ENCODE data around the gene LIN7B. TPM values are rescaled to one million over a fixed set of nuclear protein-coding genes. Genes with fewer than 3 reads are reported as not detected.

LIN7B gene
- total RNA-seq, 2 donors from 2014 or later: 5.1 to 7.7 TPM

GRCh38 chr19:49084206-49085019 is 29.8 kb upstream of the LIN7B start:
- peaks cover 38% of the 10 kb centered on the region for H3K4me1 Mint-ChIP-seq (ENCODE audit: low read depth)
- H3K27me3 Mint-ChIP-seq (ENCODE audit: low read depth): peaks cover 7% of the 10 kb centered on the region

GRCh38 chr19:49085020-49085867 is 28.9 kb upstream of the LIN7B start, which contains the start of gene SNRNP70:
Gene SNRNP70 (plus strand): TSS chr19:49085451. CDS start chr19:49086415, 964 bp downstream.
- DNase-seq (peak; percentile 100), ATAC-seq (replicated peaks in 1 of 2) (peak; percentile 97 to 98)
- Mint-ChIP-seq H3K27ac (peak within 1 kb of the TSS; percentile 83), H3K36me3 (ENCODE audit: insufficient read depth in 2 of 2) (peaks cover 10 to 20% of the 10 kb centered on the region in 2 donors), H3K4me1 (ENCODE audit: low read depth) (peaks cover 41% of the 10 kb centered on the region), H3K27me3 (ENCODE audit: low read depth) (peaks cover 6% of the 10 kb centered on the region), H3K9me3 (no peaks in the 10 kb centered on the region), H3K4me3 (peak within 1 kb of the TSS; percentile 98 to 100)

More at GRCh38 chr19:49084206-49085019, 29.8 kb upstream of the LIN7B start:
- Mint-ChIP-seq H3K27ac (peak overlapping the region; percentile 83), H3K4me3 (peak overlapping the region; percentile 98 to 100), H3K36me3 (ENCODE audit: insufficient read depth in 2 of 2) (peaks cover 8 to 18% of the 10 kb centered on the region in 2 donors), H3K9me3 (no peaks in the 10 kb centered on the region)
- ATAC-seq (replicated peaks in 1 of 2) (no peak), DNase-seq (no peak)

DNA sequence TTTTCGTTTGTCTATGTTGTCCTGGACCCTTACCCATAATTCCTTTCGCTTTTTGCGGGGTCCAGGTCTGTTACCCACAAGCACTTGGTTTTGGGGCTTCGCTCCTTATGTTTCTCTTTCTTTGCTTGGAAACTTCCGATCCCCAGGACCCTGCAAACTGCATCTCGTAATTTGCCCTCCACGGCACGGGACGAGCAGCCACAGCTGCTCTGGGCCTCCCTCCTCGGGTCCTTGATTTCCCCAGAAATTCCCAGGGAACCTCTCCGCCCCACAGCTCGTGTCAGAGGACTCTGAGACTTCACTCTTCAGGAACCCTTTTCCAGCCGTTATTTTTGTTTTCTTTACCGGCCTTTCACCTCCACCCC is 28.3 kb upstream of the LIN7B start:
- Mint-ChIP-seq H3K36me3 (ENCODE audit: insufficient read depth in 2 of 2) (peaks cover 11 to 22% of the 10 kb centered on the region in 2 donors), H3K4me1 (ENCODE audit: low read depth) (peaks cover 47% of the 10 kb centered on the region), H3K27me3 (ENCODE audit: low read depth) (peaks cover under 1% of the 10 kb centered on the region), H3K27ac (peak overlapping the region; percentile 83), H3K4me3 (peak overlapping the region; percentile 98 to 100), H3K9me3 (no peaks in the 10 kb centered on the region)
- DNase-seq (no peak), ATAC-seq (replicated peaks in 1 of 2) (no peak)

DNA sequence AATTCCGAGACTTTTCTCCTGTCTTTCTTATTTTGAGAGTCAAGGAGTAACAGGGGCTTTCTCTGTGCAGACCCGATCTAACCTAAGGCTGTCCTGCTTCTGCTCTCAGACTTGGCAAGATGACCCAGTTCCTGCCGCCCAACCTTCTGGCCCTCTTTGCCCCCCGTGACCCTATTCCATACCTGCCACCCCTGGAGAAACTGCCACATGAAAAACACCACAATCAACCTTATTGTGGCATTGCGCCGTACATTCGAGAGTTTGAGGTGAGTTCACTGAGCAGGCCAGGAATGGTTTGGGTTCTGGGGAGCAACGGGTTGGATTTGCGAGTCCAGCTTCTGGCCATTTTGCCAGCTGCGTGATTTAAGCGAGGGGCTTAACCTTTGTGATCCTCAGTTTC is 27.9 kb upstream of the LIN7B start:
- no peak for ATAC-seq (replicated peaks in 1 of 2)
- peak overlapping the region; percentile 83 for H3K27ac Mint-ChIP-seq

GRCh38 chr19:49091391-49092038 is 22.7 kb upstream of the LIN7B start:
- H3K27me3 Mint-ChIP-seq (ENCODE audit: low read depth): no peaks in the 10 kb centered on the region
- H3K4me3 Mint-ChIP-seq: no peak overlapping the region
- peak in 1 of 2 donors; percentile 19 for ATAC-seq (replicated peaks in 1 of 2)
- H3K36me3 Mint-ChIP-seq (ENCODE audit: insufficient read depth in 2 of 2): peaks cover 10 to 35% of the 10 kb centered on the region in 2 donors
- no peak overlapping the region for H3K27ac Mint-ChIP-seq
- H3K9me3 Mint-ChIP-seq: no peaks in the 10 kb centered on the region
- peaks cover 48% of the 10 kb centered on the region for H3K4me1 Mint-ChIP-seq (ENCODE audit: low read depth)
- DNase-seq: no peak

More for the DNA sequence above, 27.9 kb upstream of the LIN7B start:
- H3K36me3 Mint-ChIP-seq (ENCODE audit: insufficient read depth in 2 of 2): peaks cover 12 to 23% of the 10 kb centered on the region in 2 donors
- peaks cover 52% of the 10 kb centered on the region for H3K4me1 Mint-ChIP-seq (ENCODE audit: low read depth)
- H3K4me3 Mint-ChIP-seq: peak overlapping the region; percentile 98 to 100
- no peaks in the 10 kb centered on the region for H3K9me3 Mint-ChIP-seq
- no peak for DNase-seq
- H3K27me3 Mint-ChIP-seq (ENCODE audit: low read depth): no peaks in the 10 kb centered on the region

DNA sequence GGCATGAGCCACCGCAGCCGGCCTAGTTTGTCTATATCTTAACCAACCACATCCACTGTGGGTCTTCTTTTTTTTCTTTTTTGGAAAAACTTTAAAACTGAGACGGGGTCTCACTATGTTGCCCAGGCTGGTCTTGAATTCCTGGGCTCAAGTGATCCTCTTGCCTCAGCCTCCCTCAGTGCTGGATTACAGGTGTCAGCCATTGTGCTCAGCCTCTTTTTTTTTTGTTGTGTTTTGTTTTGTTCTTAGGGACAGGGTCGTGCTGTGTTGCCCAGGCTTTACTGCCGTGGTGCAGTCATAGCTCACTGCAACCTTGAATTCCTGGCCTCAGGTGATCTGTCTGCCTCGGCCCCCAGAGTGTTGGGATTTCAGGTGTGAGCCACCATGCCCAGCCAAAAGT is 21.5 kb upstream of the LIN7B start:
- Mint-ChIP-seq H3K36me3 (ENCODE audit: insufficient read depth in 2 of 2) (peaks cover 8 to 35% of the 10 kb centered on the region in 2 donors), H3K4me3 (no peak overlapping the region), H3K9me3 (no peaks in the 10 kb centered on the region), H3K4me1 (ENCODE audit: low read depth) (peaks cover 36% of the 10 kb centered on the region), H3K27me3 (ENCODE audit: low read depth) (no peaks in the 10 kb centered on the region), H3K27ac (no peak overlapping the region)
- DNase-seq (no peak), ATAC-seq (replicated peaks in 1 of 2) (no peak)

DNA sequence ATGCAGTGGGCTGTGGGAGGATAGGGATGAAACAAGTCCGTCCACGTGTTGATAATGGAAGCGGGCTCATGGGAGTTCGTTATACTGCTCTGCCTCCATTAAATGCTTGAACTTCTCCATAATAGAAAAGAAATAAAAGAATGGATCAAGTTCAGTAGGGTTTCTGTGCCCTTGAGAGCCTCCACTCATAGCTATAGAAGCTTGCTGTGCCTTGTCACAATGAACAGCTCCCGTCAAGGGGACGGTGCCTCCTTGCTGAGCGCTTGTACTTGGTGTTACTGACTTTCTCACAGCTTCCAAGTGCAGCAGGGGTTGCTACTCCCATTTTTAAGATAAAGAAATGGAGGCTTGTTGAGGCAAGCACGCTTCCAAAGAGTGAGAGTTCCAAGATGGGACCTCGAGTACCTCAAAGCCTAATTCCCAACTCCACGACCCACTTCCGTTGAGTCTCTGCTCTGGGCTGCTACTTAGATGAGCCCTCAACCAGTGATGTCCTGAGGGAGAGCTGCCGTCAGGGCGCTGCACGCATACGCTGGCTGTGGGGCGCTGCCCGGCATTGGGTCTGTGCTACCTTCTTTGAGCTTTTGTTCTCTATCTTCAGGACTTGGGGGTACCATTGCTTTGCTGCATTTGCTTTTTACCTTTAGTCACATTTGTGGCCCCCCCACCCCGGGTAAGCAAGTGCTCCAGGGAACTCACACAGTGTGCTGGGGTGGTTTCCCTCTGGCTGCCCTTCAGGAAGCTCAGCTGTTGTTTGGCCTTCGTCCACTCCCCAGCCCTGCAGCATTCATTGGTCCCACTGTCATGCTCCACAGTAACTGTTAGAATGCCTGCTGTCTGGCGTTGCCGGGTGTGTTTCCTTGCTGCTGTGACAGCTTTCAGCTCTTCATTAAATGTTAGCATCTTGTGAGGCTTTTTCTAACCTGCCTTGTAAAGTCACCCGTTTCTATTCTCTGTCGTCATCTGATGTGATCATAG is 19.4 kb upstream of the LIN7B start:
- Mint-ChIP-seq H3K36me3 (ENCODE audit: insufficient read depth in 2 of 2) (peaks cover 12 to 35% of the 10 kb centered on the region in 2 donors), H3K4me1 (ENCODE audit: low read depth) (peaks cover 24% of the 10 kb centered on the region), H3K4me3 (no peak overlapping the region), H3K27ac (no peak overlapping the region), H3K9me3 (no peaks in the 10 kb centered on the region), H3K27me3 (ENCODE audit: low read depth) (no peaks in the 10 kb centered on the region)
- DNase-seq: no peak
- ATAC-seq (replicated peaks in 1 of 2): no peak

- Mint-ChIP-seq H3K9me3 (no peaks in the 10 kb centered on the region), H3K27me3 (ENCODE audit: low read depth) (no peaks in the 10 kb centered on the region), H3K4me3 (no peak overlapping the region), H3K36me3 (ENCODE audit: insufficient read depth in 2 of 2) (peaks cover 12 to 30% of the 10 kb centered on the region in 2 donors), H3K4me1 (ENCODE audit: low read depth) (peaks cover 10% of the 10 kb centered on the region), H3K27ac (no peak overlapping the region)
- DNase-seq: peak; percentile 69 to 76
- peak; percentile 79 to 83 for ATAC-seq (replicated peaks in 1 of 2)
Observed at GRCh38 chr19:49097453-49098288, 16.5 kb upstream of the LIN7B start.

DNA sequence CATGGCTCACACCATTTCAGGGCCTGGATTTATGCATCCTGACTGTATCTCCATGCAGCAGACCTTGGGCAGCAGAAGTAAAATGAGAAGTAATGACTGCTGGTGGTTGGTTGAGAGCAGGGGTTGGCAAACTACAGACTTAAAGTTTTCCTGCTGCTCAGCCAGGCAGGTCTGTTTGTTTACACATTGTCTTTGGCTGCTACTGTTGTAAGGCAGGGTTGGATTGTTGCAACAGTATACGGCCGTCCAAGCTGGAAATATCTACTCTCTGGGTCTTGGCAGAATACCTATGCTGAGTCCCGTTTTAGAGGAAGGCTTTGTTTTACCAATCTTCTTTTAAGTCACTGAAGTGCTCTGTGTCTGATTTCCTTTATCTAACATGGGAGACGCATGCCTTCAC is 15.4 kb upstream of the LIN7B start:
- H3K27me3 Mint-ChIP-seq (ENCODE audit: low read depth): no peaks in the 10 kb centered on the region
- H3K4me3 Mint-ChIP-seq: no peak overlapping the region
- peaks cover 12 to 28% of the 10 kb centered on the region in 2 donors for H3K36me3 Mint-ChIP-seq (ENCODE audit: insufficient read depth in 2 of 2)
- no peaks in the 10 kb centered on the region for H3K9me3 Mint-ChIP-seq
- no peak overlapping the region for H3K27ac Mint-ChIP-seq
- no peak for ATAC-seq (replicated peaks in 1 of 2)
- H3K4me1 Mint-ChIP-seq (ENCODE audit: low read depth): peaks cover 10% of the 10 kb centered on the region
- no peak for DNase-seq

DNA sequence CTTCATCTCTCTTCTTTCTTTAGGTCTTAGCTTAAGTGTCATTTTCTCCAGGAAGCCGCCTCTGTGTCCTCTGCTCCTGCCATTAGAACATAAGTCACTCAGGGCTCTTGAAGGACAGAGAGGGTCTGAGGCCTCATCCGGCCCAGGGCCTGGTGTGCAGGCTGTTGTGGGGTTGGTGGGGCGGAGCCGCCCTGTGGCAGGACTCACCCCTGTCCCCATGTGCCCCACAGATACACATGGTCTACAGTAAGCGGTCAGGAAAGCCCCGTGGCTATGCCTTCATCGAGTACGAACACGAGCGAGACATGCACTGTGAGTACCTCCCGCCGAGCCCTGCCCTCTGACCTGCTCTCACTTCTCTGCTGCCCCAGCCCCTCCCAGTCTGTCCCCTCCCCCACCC is 13.0 kb upstream of the LIN7B start:
- H3K4me3 Mint-ChIP-seq: no peak overlapping the region
- H3K9me3 Mint-ChIP-seq: no peaks in the 10 kb centered on the region
- no peak overlapping the region for H3K27ac Mint-ChIP-seq
- ATAC-seq (replicated peaks in 1 of 2) (no peak), DNase-seq (no peak)
- H3K4me1 Mint-ChIP-seq (ENCODE audit: low read depth): peaks cover 10% of the 10 kb centered on the region
- H3K36me3 Mint-ChIP-seq (ENCODE audit: insufficient read depth in 2 of 2): peaks cover 11 to 30% of the 10 kb centered on the region in 2 donors
- no peaks in the 10 kb centered on the region for H3K27me3 Mint-ChIP-seq (ENCODE audit: low read depth)

- H3K27me3 Mint-ChIP-seq (ENCODE audit: low read depth): no peaks in the 10 kb centered on the region
- H3K4me1 Mint-ChIP-seq (ENCODE audit: low read depth): peaks cover 10% of the 10 kb centered on the region
- no peak overlapping the region for H3K4me3 Mint-ChIP-seq
- peaks cover 14 to 27% of the 10 kb centered on the region in 2 donors for H3K36me3 Mint-ChIP-seq (ENCODE audit: insufficient read depth in 2 of 2)
- ATAC-seq (replicated peaks in 1 of 2): no peak
- DNase-seq: no peak
- no peaks in the 10 kb centered on the region for H3K9me3 Mint-ChIP-seq
- no peak overlapping the region for H3K27ac Mint-ChIP-seq
Observed at GRCh38 chr19:49102303-49102702, 11.9 kb upstream of the LIN7B start.

Data from activated T-cell treated with anti-CD3 and anti-CD28 coated beads, Interleukin-2, amount 50 U/mL, for 72 hours (primary cell).